ENCODE measurements around the gene OGA. TPM values are rescaled to one million over a fixed set of nuclear protein-coding genes. Genes with fewer than 3 reads are reported as not detected.
A peak's percentile ranks its signal among the peaks of the same experiment; 100 is the strongest.

The OGA gene
- total RNA-seq, 1 donor from 2014 or later: 96.4 TPM

- Histone ChIP-seq H3K4me3 (ENCODE audit: low read depth, low read length) (no peak overlapping the region), H3K36me3 (ENCODE audit: control insufficient read depth, insufficient read depth, low read length) (no peaks in the 10 kb centered on the region), H3K27me3 (ENCODE audit: control insufficient read depth, insufficient read depth, low read length) (no peaks in the 10 kb centered on the region)
- TF ChIP-seq CTCF (IDR thresholded peaks at IDR 0.05; ENCODE audit: insufficient read depth, low read length, severe bottlenecking): no peak
- no peak for FAIRE-seq
- DNase-seq (ENCODE audit: low read depth): peak; percentile 55
Observed at GRCh38 chr10:101839002-101839401, 20.8 kb upstream of the OGA start.

GRCh38 chr10:101838416-101838970 is 20.2 kb upstream of the OGA start:
- FAIRE-seq: no peak
- no peaks in the 10 kb centered on the region for H3K27me3 ChIP-seq (ENCODE audit: control insufficient read depth, insufficient read depth, low read length)
- H3K36me3 ChIP-seq (ENCODE audit: control insufficient read depth, insufficient read depth, low read length): no peaks in the 10 kb centered on the region
- H3K4me3 ChIP-seq (ENCODE audit: low read depth, low read length): no peak overlapping the region
- TF ChIP-seq CTCF (IDR thresholded peaks at IDR 0.05; ENCODE audit: insufficient read depth, low read length, severe bottlenecking): no peak
- DNase-seq (ENCODE audit: low read depth): no peak

GRCh38 chr10:101837748-101838147 is 19.5 kb upstream of the OGA start:
- FAIRE-seq (no peak), DNase-seq (ENCODE audit: low read depth) (no peak)
- no peak for TF ChIP-seq CTCF (IDR thresholded peaks at IDR 0.05; ENCODE audit: insufficient read depth, low read length, severe bottlenecking)
- no peaks in the 10 kb centered on the region for H3K27me3 ChIP-seq (ENCODE audit: control insufficient read depth, insufficient read depth, low read length)
- no peak overlapping the region for H3K4me3 ChIP-seq (ENCODE audit: low read depth, low read length)
- H3K36me3 ChIP-seq (ENCODE audit: control insufficient read depth, insufficient read depth, low read length): no peaks in the 10 kb centered on the region

- H3K27me3 ChIP-seq (ENCODE audit: control insufficient read depth, insufficient read depth, low read length): no peaks in the 10 kb centered on the region
- H3K4me3 ChIP-seq (ENCODE audit: low read depth, low read length): no peak overlapping the region
- FAIRE-seq (no peak), DNase-seq (ENCODE audit: low read depth) (no peak)
- no peaks in the 10 kb centered on the region for H3K36me3 ChIP-seq (ENCODE audit: control insufficient read depth, insufficient read depth, low read length)
- TF ChIP-seq CTCF (IDR thresholded peaks at IDR 0.05; ENCODE audit: insufficient read depth, low read length, severe bottlenecking): no peak
Observed at GRCh38 chr10:101835362-101835761, 17.1 kb upstream of the OGA start.

- Histone ChIP-seq H3K4me3 (ENCODE audit: low read depth, low read length) (no peak overlapping the region), H3K27me3 (ENCODE audit: control insufficient read depth, insufficient read depth, low read length) (no peaks in the 10 kb centered on the region), H3K36me3 (ENCODE audit: control insufficient read depth, insufficient read depth, low read length) (no peaks in the 10 kb centered on the region)
- FAIRE-seq: no peak
- TF ChIP-seq CTCF (IDR thresholded peaks at IDR 0.05; ENCODE audit: insufficient read depth, low read length, severe bottlenecking): no peak
- no peak for DNase-seq (ENCODE audit: low read depth)
Observed at GRCh38 chr10:101834341-101834740, 16.1 kb upstream of the OGA start.

GRCh38 chr10:101833466-101833865 is 15.2 kb upstream of the OGA start:
- FAIRE-seq (peak; percentile 77), DNase-seq (ENCODE audit: low read depth) (no peak)
- no peak for TF ChIP-seq CTCF (IDR thresholded peaks at IDR 0.05; ENCODE audit: insufficient read depth, low read length, severe bottlenecking)
- Histone ChIP-seq H3K36me3 (ENCODE audit: control insufficient read depth, insufficient read depth, low read length) (no peaks in the 10 kb centered on the region), H3K4me3 (ENCODE audit: low read depth, low read length) (no peak overlapping the region), H3K27me3 (ENCODE audit: control insufficient read depth, insufficient read depth, low read length) (no peaks in the 10 kb centered on the region)
